K562 (cell line): Measurements from ENCODE around the gene HSDL1. TPM values are rescaled to one million over a fixed set of nuclear protein-coding genes. Genes with fewer than 3 reads are reported as not detected.

Source experiments
- ARID2 ChIP-seq: fragments of 450-650 bp; IDR thresholded peaks from 2 replicates; pipeline ENCODE4 v1.6.1; 2017; ENCODE audit warnings: antibody characterized with exemption, mild to moderate bottlenecking
- BCL6 ChIP-seq: fragments of 250-450 bp; sonication (Bioruptor Pico); IDR thresholded peaks from 2 replicates; pipeline ENCODE4 v1.4.0; 2020
- BHLHE40 ChIP-seq: IDR thresholded peaks from 2 replicates; pipeline ENCODE4 v1.6.1; 2011; ENCODE audit warnings: low read length, improper control_type of control experiment
- CC2D1A ChIP-seq: fragments of 450-650 bp; IDR thresholded peaks from 2 replicates; pipeline ENCODE4 v1.6.1; 2017; ENCODE audit warnings: mild to moderate bottlenecking
- EGR1 ChIP-seq: fragments of 450-650 bp; conservative IDR thresholded peaks from 2 replicates; pipeline ENCODE4 v1.6.1; 2017; ENCODE audit warnings: mild to moderate bottlenecking
- HMG20B ChIP-seq: fragments of 250-450 bp; sonication (Bioruptor Pico); IDR thresholded peaks from 2 replicates; pipeline ENCODE4 v1.5.0; 2021; ENCODE audit warnings: mild to moderate bottlenecking
- KAT2B ChIP-seq: IDR thresholded peaks from one replicate; pipeline ENCODE4 v1.6.1; 2012; ENCODE audit warnings: low read depth, mild to moderate bottlenecking, control low read depth, inconsistent platforms, low read length, moderate library complexity
- KLF1 ChIP-seq: fragments of 450-650 bp; IDR thresholded peaks from 2 replicates; pipeline ENCODE4 v1.6.1; 2016; ENCODE audit warnings: missing genetic modification characterization, missing compliant biosample characterization
- MNT ChIP-seq, 2 experiments: fragments of 450-650 bp; conservative IDR thresholded peaks; 2 replicates each; pipeline ENCODE4 v1.6.1; 2017; ENCODE audit warnings: mild to moderate bottlenecking in 2 of 2, moderate library complexity in 2 of 2
- MYBL2 ChIP-seq, 2 experiments: fragments of 450-650 bp in 1 of 2; sonication (generic) in 1 of 2; formaldehyde crosslinking in 1 of 2; IDR thresholded peaks; 2 replicates each; pipeline versions ENCODE4 v1.6.1 to v1.8.1; 2017 to 2022; ENCODE audit warnings: borderline replicate concordance in 1 of 2, inconsistent platforms in 1 of 2, low read depth in 1 of 2, mild to moderate bottlenecking in 1 of 2, missing genetic modification reagents in 1 of 2, moderate library complexity in 1 of 2
- NCOA1 ChIP-seq: fragments of 450-650 bp; IDR thresholded peaks from 2 replicates; pipeline ENCODE4 v1.6.1; 2016; ENCODE audit warnings: low read depth
- OTX1 ChIP-seq: fragments of 450-650 bp; formaldehyde crosslinking; IDR thresholded peaks from 2 replicates; pipeline ENCODE4 v1.4.0; 2022; ENCODE audit warnings: mild to moderate bottlenecking
- SMC3 ChIP-seq: conservative IDR thresholded peaks from 2 replicates; pipeline ENCODE4 v1.6.1; 2011; ENCODE audit warnings: low read depth, low read length, improper control_type of control experiment; ENCODE audit not compliant: insufficient read depth
- TAF15 ChIP-seq: fragments of 200-400 bp; formaldehyde crosslinking; IDR thresholded peaks from 2 replicates; pipeline ENCODE4 v1.6.1; 2017; ENCODE audit warnings: mild to moderate bottlenecking, low read depth, low read length, moderate library complexity
- THAP7 ChIP-seq: fragments of 250-450 bp; sonication (Bioruptor Pico); IDR thresholded peaks from 2 replicates; pipeline ENCODE4 v1.5.0; 2021
- XRCC5 ChIP-seq: fragments of 200-400 bp; formaldehyde crosslinking; IDR thresholded peaks from 2 replicates; pipeline ENCODE4 v1.6.1; 2017; ENCODE audit warnings: low read depth, mild to moderate bottlenecking, low read length
- ZNF224 ChIP-seq: sonication (generic); formaldehyde crosslinking; IDR thresholded peaks from 2 replicates; pipeline ENCODE4 v1.8.0; 2022; ENCODE audit warnings: mild to moderate bottlenecking, missing genetic modification reagents
- ZNF324 ChIP-seq: fragments of 250-450 bp; sonication (Bioruptor Pico); IDR thresholded peaks from 2 replicates; pipeline ENCODE4 v1.4.0; 2020; ENCODE audit warnings: mild to moderate bottlenecking
- ZNF655 ChIP-seq: fragments of 250-450 bp; sonication (Bioruptor Pico); IDR thresholded peaks from 2 replicates; pipeline ENCODE4 v1.5.0; 2021
- polyA plus RNA-seq, 8 experiments: library from polyadenylated mRNA; depleted of rRNA in 4 of 8; stranded (reverse) in 5 of 8; unstranded in 3 of 8; fragments of >200 nt; fragmentation: Nextera tagmentation in 2 of 8; fragmentation: Illumina TruSeq in 1 of 8; extraction: Ambion mirVana in 2 of 8; extraction: Trizol in 1 of 8; gene quantifications; 2 replicates each; pipeline versions ENCODE4 v1.2.1 to v1.2.3, GENCODE V29; 2011 to 2014; ENCODE audit warnings: inconsistent platforms in 1 of 8, missing spikeins in 1 of 8
- total RNA-seq, 7 experiments: library from RNA; depleted of rRNA in 6 of 7; stranded (reverse); fragments of >200 nt in 6 of 7; fragmentation: Illumina TruSeq in 2 of 7; extraction: Trizol in 2 of 7; gene quantifications; 2 replicates each; pipeline versions ENCODE4 v1.2.1 to v1.2.3, GENCODE V29; 2011 to 2021; ENCODE audit warnings: low replicate concordance in 1 of 7
- TF ChIP-seq, protein P1 (sequence below), 3 experiments: IDR thresholded peaks in 2 of 3; conservative IDR thresholded peaks in 1 of 3; 2 replicates each; pipeline ENCODE4 v1.5.1; 2011 to 2012; ENCODE audit warnings: low read length in 3 of 3, mild to moderate bottlenecking in 3 of 3, control low read depth in 2 of 3, improper control_type of control experiment in 1 of 3, inconsistent platforms in 1 of 3, low read depth in 1 of 3, mixed read lengths in 1 of 3, moderate library complexity in 1 of 3; ENCODE audit not compliant: insufficient read depth in 2 of 3
- TF ChIP-seq, protein P2 (sequence below): fragments of 250-450 bp; sonication (Bioruptor Pico); IDR thresholded peaks from 2 replicates; pipeline ENCODE4 v1.8.0; 2021; ENCODE audit warnings: moderate library complexity, mild to moderate bottlenecking, inconsistent platforms
- TF ChIP-seq, protein P3 (sequence below): sonication (generic); IDR thresholded peaks from 2 replicates; pipeline ENCODE4 v1.6.1; 2016

HSDL1 gene
- total and polyA plus RNA-seq, 9 of the 15 experiments (the other 6 are each of a cell fraction or from before 2014, with no cell fraction given) = 14.8 to 41.2 (median 27.7) TPM

DNA sequence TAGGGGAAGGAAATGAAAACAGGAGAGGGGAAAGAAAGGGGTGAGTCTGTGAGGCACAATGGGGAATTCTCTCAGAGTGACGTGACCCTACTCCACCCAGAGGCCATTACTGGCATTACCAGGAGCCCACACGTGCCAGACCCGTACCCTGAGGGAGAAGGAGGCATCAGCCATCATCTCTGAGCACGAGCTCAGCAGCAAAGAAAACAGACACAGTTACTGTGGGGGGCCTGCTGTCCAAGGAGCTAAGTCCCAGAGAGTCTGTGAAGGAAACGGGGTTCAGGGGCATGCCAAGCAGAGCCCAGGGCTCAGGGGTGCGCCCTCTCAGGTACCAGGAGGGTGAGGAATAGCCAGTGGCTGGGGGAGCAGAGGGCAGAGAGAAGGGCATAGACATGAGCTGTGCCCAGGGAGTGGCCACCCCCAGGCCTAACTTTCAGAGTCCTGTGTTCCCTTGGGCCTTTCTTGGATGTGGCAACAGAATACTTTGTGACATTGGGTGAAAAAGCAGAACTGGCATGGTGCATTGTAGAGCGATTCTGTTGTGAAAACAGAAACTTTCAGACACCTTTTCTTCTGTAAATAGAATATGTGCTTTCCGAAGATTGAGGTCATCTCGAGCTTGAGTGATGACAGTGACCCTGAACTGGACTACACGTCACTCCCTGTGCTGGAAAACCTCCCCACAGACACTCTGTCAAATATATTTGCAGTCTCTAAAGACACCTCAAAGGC, 30.5 kb upstream of the HSDL1 start (continued):
- no peak for TF ChIP-seq THAP7 (CRISPR knock-in tag)
- peak; percentile 80 for TF ChIP-seq SMC3
- TF ChIP-seq, protein P1, sequence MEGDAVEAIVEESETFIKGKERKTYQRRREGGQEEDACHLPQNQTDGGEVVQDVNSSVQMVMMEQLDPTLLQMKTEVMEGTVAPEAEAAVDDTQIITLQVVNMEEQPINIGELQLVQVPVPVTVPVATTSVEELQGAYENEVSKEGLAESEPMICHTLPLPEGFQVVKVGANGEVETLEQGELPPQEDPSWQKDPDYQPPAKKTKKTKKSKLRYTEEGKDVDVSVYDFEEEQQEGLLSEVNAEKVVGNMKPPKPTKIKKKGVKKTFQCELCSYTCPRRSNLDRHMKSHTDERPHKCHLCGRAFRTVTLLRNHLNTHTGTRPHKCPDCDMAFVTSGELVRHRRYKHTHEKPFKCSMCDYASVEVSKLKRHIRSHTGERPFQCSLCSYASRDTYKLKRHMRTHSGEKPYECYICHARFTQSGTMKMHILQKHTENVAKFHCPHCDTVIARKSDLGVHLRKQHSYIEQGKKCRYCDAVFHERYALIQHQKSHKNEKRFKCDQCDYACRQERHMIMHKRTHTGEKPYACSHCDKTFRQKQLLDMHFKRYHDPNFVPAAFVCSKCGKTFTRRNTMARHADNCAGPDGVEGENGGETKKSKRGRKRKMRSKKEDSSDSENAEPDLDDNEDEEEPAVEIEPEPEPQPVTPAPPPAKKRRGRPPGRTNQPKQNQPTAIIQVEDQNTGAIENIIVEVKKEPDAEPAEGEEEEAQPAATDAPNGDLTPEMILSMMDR (IDR thresholded peaks at IDR 0.05 in 2 of 3, conservative IDR thresholded peaks at IDR 0.05 in 1 of 3; ENCODE audit: insufficient read depth in 2 of 3, low read depth in 1 of 3, low read length in 3 of 3) = peak; percentile 80 to 92 (median 90)
- TF ChIP-seq HMG20B (CRISPR knock-in tag) = no peak
- no peak for TF ChIP-seq TAF15
- no peak for TF ChIP-seq ZNF224 (CRISPR knock-in tag)
- no peak for TF ChIP-seq EGR1
- TF ChIP-seq BHLHE40 = peak; percentile 99
- TF ChIP-seq CC2D1A = 0 out of 2 replicates have a peak, but pooled peaks have one; percentile 35
- no peak for TF ChIP-seq XRCC5
- no peak for TF ChIP-seq NCOA1
- TF ChIP-seq, protein P2, sequence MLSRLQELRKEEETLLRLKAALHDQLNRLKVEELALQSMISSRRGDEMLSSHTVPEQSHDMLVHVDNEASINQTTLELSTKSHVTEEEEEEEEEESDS (CRISPR knock-in tag) = no peak
- no peak for TF ChIP-seq ARID2
- TF ChIP-seq KLF1 (tag) = no peak
- TF ChIP-seq ZNF324 = no peak
- peak; percentile 65 to 75 for TF ChIP-seq MNT (conservative IDR thresholded peaks at IDR 0.05)
- no peak for TF ChIP-seq BCL6 (CRISPR knock-in tag)
- no peak for TF ChIP-seq KAT2B
- TF ChIP-seq, protein P3, sequence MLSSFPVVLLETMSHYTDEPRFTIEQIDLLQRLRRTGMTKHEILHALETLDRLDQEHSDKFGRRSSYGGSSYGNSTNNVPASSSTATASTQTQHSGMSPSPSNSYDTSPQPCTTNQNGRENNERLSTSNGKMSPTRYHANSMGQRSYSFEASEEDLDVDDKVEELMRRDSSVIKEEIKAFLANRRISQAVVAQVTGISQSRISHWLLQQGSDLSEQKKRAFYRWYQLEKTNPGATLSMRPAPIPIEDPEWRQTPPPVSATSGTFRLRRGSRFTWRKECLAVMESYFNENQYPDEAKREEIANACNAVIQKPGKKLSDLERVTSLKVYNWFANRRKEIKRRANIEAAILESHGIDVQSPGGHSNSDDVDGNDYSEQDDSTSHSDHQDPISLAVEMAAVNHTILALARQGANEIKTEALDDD = no peak
- TF ChIP-seq OTX1 (CRISPR knock-in tag) = no peak
- TF ChIP-seq ZNF655 (CRISPR knock-in tag) = no peak
- no peak for TF ChIP-seq MYBL2 (IDR thresholded peaks at IDR 0.05; ENCODE audit: low read depth)
- no peak for TF ChIP-seq MYBL2 (CRISPR knock-in tag; IDR thresholded peaks at IDR 0.05; ENCODE audit: borderline replicate concordance)
